Measurements from ENCODE around the gene TMEM243.

DNA sequence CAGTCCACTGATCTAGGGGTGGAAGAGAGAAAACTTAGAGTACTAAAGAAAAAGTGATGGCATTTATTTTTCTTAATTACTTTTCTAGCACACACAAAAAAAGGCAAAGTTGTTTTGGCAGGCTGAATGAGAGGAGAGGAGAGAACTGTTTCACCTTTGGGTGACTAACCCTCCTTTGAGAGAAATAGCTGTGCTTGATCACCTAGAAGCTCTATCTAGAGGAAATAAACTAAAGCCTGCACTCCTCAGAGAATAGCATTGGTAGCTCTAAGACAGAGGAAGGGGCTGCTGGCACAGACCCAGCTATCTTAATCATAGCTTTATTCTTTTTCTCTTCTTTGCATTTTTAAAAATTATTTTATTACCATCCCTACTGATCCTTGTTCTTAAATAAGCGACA lies 6.3 kb downstream of the TMEM243 start:
- TF ChIP-seq CTCF (IDR thresholded peaks at IDR 0.05; ENCODE audit: low read depth, low read length) (no peak), MYC (IDR thresholded peaks at IDR 0.05; ENCODE audit: low read depth, low read length) (no peak), POLR2A (IDR thresholded peaks at IDR 0.05; ENCODE audit: extremely low read depth, insufficient read length) (no peak)
- TF ChIP-seq, protein P1, sequence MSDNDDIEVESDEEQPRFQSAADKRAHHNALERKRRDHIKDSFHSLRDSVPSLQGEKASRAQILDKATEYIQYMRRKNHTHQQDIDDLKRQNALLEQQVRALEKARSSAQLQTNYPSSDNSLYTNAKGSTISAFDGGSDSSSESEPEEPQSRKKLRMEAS (IDR thresholded peaks at IDR 0.05; ENCODE audit: low read depth, low read length): no peak
